Measurements from ENCODE around the gene CELF2. TPM values are rescaled to one million over a fixed set of nuclear protein-coding genes. Genes with fewer than 3 reads are reported as not detected.

Gene CELF2
- total RNA-seq, 1 donor from 2014 or later, result 6.4 TPM

- no peak for DNase-seq (ENCODE audit: low read depth)
Measured at GRCh38 chr10:11154849-11155498, 137.3 kb downstream of the CELF2 start.

- DNase-seq (ENCODE audit: low read depth), result no peak
Measured at GRCh38 chr10:11156480-11156879, 138.8 kb downstream of the CELF2 start.

- DNase-seq (ENCODE audit: low read depth), result no peak
Measured at GRCh38 chr10:11157292-11158076, 139.8 kb downstream of the CELF2 start.

- no peak for DNase-seq (ENCODE audit: low read depth)
Measured at GRCh38 chr10:11158080-11158479, 140.4 kb downstream of the CELF2 start.

- DNase-seq (ENCODE audit: low read depth), result no peak
Measured at GRCh38 chr10:11159543-11160215, 142.0 kb downstream of the CELF2 start.

GRCh38 chr10:11161096-11161495 is 143.4 kb downstream of the CELF2 start:
- DNase-seq (ENCODE audit: low read depth), result no peak

GRCh38 chr10:11161910-11162309 is 144.2 kb downstream of the CELF2 start:
- DNase-seq (ENCODE audit: low read depth), result no peak

- DNase-seq (ENCODE audit: low read depth), result no peak
Measured at GRCh38 chr10:11162828-11163599, 145.3 kb downstream of the CELF2 start.

GRCh38 chr10:11163780-11164550 is 146.3 kb downstream of the CELF2 start:
- DNase-seq (ENCODE audit: low read depth), result no peak

GRCh38 chr10:11164551-11164802 is 146.8 kb downstream of the CELF2 start:
- no peak for DNase-seq (ENCODE audit: low read depth)

- peak; percentile 43 for DNase-seq (ENCODE audit: low read depth)
Measured at GRCh38 chr10:11164803-11165590, 147.3 kb downstream of the CELF2 start.

GRCh38 chr10:11165591-11166543 is 148.2 kb downstream of the CELF2 start:
- DNase-seq (ENCODE audit: low read depth), result no peak

GRCh38 chr10:11166550-11166949 is 148.9 kb downstream of the CELF2 start:
- DNase-seq (ENCODE audit: low read depth), result no peak

GRCh38 chr10:11167233-11167966 is 149.7 kb downstream of the CELF2 start:
- DNase-seq (ENCODE audit: low read depth), result no peak

- DNase-seq (ENCODE audit: low read depth), result no peak
Measured at GRCh38 chr10:11168423-11169090, 150.9 kb downstream of the CELF2 start.

- no peak for DNase-seq (ENCODE audit: low read depth)
Measured at GRCh38 chr10:11169976-11170375, 152.3 kb downstream of the CELF2 start.

- DNase-seq (ENCODE audit: low read depth), result no peak
Measured at GRCh38 chr10:11170574-11170973, 152.9 kb downstream of the CELF2 start.

Measured in renal cortical epithelial cell (primary cell).